OCI-LY3 (cell line): ENCODE data around the gene C2orf92.

Experiments used
- H2AFZ ChIP-seq: fragments of 200-600, 300-600 bp; shearing (Covaris generic); 2 replicates; pipeline ENCODE4 v1.6.0; 2014; ENCODE audit warnings: antibody characterized with exemption, low read depth, low read length
- H3K27ac ChIP-seq: fragments of 200-600, 300-600 bp; sonication (generic); 2 replicates; pipeline ENCODE4 v1.5.1; 2014; ENCODE audit warnings: mild to moderate bottlenecking, low read length, moderate library complexity, mixed read lengths
- H3K27me3 ChIP-seq: fragments of 200-600, 300-600 bp; sonication (generic); 2 replicates; pipeline ENCODE4 v1.6.1; 2014; ENCODE audit warnings: low read depth, low read length, mixed read lengths
- H3K36me3 ChIP-seq: fragments of 200-600, 300-600 bp; sonication (generic); replicated peaks from 2 replicates; pipeline ENCODE3; 2014; ENCODE audit warnings: low read depth, low read length, mixed read lengths
- H3K4me1 ChIP-seq: fragments of 300-600, 200-600 bp; sonication (generic); 2 replicates; pipeline ENCODE4 v1.6.1; 2014; ENCODE audit warnings: low read length, mixed read lengths
- H3K4me2 ChIP-seq: fragments of 200-600, 300-600 bp; sonication (generic); 2 replicates; pipeline ENCODE4 v1.6.1; 2014; ENCODE audit warnings: low read length, mixed read lengths
- H3K4me3 ChIP-seq: fragments of 300-600, 200-600 bp; sonication (generic); 2 replicates; pipeline ENCODE4 v1.5.1; 2014; ENCODE audit warnings: antibody characterized with exemption, mild to moderate bottlenecking, low read length, moderate library complexity
- H3K79me2 ChIP-seq: fragments of 300-600, 200-600 bp; shearing (Covaris generic); 2 replicates; pipeline ENCODE4 v1.6.1; 2014; ENCODE audit warnings: mild to moderate bottlenecking, low read length, mixed read lengths
- H3K9ac ChIP-seq: fragments of 300-600, 200-600 bp; shearing (Covaris generic); 2 replicates; pipeline ENCODE4 v1.6.0; 2014; ENCODE audit warnings: mild to moderate bottlenecking, low read length, moderate library complexity
- H3K9me3 ChIP-seq: fragments of 200-600, 300-600 bp; shearing (Covaris generic); 2 replicates; pipeline ENCODE4 v1.6.1; 2014; ENCODE audit warnings: low read length, mixed read lengths; ENCODE audit not compliant: insufficient read depth
- H4K20me1 ChIP-seq: fragments of 200-600, 300-600 bp; sonication (generic); 2 replicates; pipeline ENCODE4 v1.6.1; 2016; ENCODE audit warnings: low read length, mixed read lengths; ENCODE audit not compliant: insufficient read depth
- EZH2phosphoT487 ChIP-seq: fragments of 200-600 bp; shearing (Covaris generic); IDR thresholded peaks from 2 replicates; pipeline ENCODE4 v1.6.1; 2018; ENCODE audit warnings: antibody characterized with exemption, mixed run types, low read depth
- TF ChIP-seq, protein P1 (sequence below): fragments of 200-600, 300-600 bp; sonication (generic); IDR thresholded peaks from 2 replicates; pipeline ENCODE4 v1.5.1; 2014; ENCODE audit warnings: antibody characterized with exemption, low read length, low read depth

C2orf92 gene

DNA sequence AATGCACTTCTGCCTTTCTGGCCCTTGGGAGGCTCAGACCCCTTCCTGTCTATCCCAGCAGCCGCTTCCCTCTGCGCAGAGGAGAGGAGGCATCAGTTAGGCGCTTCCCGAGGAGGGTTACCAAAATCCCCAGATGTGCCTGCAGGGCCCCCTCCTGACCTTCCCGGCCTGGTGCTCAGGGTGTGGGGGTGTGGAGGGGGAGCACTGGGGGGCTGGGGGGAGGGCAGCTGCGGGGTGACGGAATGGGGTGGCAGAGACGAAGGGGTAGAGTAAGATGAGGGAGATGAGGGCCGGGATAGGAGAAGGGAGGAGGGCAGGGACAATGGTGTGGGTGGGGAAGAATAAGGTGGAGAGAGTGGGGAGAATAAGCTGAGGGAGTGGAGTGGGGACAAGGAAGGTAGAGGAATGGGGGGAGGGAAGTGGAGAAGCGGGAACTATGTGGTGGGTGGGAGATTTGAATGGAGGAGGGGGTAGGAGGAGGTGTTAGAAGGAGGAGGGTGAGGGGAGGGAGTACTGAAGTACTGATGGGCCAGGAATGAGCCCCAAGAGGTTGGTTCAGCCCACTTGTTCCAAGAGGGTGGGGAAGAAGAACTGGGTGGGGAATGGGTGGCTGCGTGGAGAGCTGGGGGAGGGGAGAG lies 37.3 kb downstream of the C2orf92 start:
- Histone ChIP-seq H4K20me1 (no peaks in the 10 kb centered on the region), H3K4me2 (no peak overlapping the region), H3K79me2 (no peaks in the 10 kb centered on the region), H3K27ac (no peak overlapping the region), H3K4me3 (no peak overlapping the region), H3K4me1 (no peaks in the 10 kb centered on the region), H3K9ac (no peak overlapping the region), H2AFZ (no peak overlapping the region), H3K36me3 (no peaks in the 10 kb centered on the region), H3K27me3 (no peaks in the 10 kb centered on the region; the same call in 1 of the 2 replicates), H3K9me3 (no peaks in the 10 kb centered on the region)
- TF ChIP-seq EZH2phosphoT487 = no peak
- TF ChIP-seq, protein P1, sequence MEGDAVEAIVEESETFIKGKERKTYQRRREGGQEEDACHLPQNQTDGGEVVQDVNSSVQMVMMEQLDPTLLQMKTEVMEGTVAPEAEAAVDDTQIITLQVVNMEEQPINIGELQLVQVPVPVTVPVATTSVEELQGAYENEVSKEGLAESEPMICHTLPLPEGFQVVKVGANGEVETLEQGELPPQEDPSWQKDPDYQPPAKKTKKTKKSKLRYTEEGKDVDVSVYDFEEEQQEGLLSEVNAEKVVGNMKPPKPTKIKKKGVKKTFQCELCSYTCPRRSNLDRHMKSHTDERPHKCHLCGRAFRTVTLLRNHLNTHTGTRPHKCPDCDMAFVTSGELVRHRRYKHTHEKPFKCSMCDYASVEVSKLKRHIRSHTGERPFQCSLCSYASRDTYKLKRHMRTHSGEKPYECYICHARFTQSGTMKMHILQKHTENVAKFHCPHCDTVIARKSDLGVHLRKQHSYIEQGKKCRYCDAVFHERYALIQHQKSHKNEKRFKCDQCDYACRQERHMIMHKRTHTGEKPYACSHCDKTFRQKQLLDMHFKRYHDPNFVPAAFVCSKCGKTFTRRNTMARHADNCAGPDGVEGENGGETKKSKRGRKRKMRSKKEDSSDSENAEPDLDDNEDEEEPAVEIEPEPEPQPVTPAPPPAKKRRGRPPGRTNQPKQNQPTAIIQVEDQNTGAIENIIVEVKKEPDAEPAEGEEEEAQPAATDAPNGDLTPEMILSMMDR = no peak

DNA sequence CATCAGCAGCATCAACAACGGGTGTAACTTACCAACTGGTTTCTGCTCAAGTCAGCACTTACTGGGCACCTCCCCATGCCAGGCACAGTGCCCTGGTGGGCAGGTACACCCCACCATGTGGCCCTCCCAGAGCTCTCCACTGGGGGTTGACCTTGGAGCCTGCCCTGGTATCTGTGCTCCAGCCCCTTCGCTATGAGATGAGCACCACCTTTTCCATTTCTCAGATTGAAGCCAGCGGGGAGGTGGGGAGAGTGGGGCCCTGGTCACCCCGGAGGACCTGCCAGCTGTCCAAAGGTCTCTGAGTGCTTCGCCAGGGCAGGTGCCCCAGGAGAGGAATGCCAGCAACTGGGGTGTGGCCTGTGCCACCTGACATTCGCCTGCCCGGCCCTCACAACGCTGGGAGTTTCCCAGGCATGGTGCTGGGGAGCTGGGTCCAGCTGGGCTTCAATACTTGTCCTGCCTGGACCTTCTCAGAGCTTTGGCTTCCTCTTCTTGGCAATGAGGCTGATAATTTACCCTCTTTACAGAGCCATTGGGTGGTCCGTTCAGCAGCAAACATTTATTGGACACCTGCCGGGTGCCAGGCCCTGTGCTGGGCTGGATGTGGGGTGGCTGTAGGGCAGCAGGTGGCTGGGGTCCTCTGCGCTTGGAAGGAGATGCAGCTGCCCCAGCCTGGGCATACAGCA lies 38.0 kb downstream of the C2orf92 start:
- Histone ChIP-seq H3K27me3 (no peaks in the 10 kb centered on the region; the same call in 1 of the 2 replicates), H3K36me3 (no peaks in the 10 kb centered on the region), H4K20me1 (no peaks in the 10 kb centered on the region), H2AFZ (no peak overlapping the region), H3K79me2 (no peaks in the 10 kb centered on the region), H3K27ac (no peak overlapping the region), H3K4me2 (no peak overlapping the region), H3K4me1 (no peaks in the 10 kb centered on the region), H3K9ac (no peak overlapping the region), H3K4me3 (no peak overlapping the region), H3K9me3 (no peaks in the 10 kb centered on the region)
- TF ChIP-seq EZH2phosphoT487 = no peak
- TF ChIP-seq, protein P1 = no peak

DNA sequence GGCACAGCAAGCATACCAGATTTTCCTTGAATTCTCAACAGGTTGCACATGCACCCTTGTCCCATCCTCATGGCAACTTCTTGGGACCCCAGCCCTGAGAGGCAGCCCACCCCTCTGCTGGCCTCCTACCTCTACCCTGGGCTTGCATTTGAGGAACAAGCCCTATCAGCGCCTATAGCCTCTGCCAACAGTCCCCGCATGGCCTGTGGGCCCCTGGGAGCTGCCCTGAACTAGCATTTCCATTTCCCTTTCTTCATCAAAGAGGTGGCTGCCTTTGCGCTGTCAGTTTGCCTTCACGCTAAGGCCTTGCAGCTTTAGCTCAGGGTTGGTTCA lies 38.5 kb downstream of the C2orf92 start:
- no peaks in the 10 kb centered on the region; the same call in 1 of the 2 replicates for H3K27me3 ChIP-seq
- no peak overlapping the region for H3K4me3 ChIP-seq
- H2AFZ ChIP-seq = no peak overlapping the region
- H3K9me3 ChIP-seq = no peaks in the 10 kb centered on the region
- no peak overlapping the region for H3K4me2 ChIP-seq
- H4K20me1 ChIP-seq = no peaks in the 10 kb centered on the region
- no peak for TF ChIP-seq EZH2phosphoT487
- TF ChIP-seq, protein P1 = no peak
- H3K79me2 ChIP-seq = no peaks in the 10 kb centered on the region
- no peaks in the 10 kb centered on the region for H3K4me1 ChIP-seq
- H3K36me3 ChIP-seq = no peaks in the 10 kb centered on the region
- no peak overlapping the region for H3K27ac ChIP-seq
- H3K9ac ChIP-seq = no peak overlapping the region

DNA sequence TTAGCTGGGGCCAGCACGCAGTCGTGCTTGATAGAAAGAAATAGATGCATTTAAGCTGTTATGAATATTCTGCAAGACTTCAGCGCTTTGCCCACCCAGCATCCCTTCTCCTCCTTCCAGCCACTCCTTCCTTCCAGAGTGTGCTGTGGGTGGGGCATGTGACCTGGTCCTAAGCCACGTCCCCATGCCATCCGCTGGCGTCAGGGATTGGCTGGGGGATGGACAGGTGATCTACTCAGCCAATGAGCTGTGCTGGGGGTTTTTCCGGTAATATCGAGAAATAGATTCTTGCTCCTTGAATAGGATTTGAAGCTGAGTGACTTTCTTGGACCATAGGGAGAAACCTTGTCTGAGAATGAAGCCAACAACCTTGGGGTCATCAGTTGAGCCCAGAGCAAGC lies 39.1 kb downstream of the C2orf92 start:
- Histone ChIP-seq H3K4me1 (no peaks in the 10 kb centered on the region), H2AFZ (no peak overlapping the region)

More for the DNA sequence above, 39.1 kb downstream of the C2orf92 start:
- H3K36me3 ChIP-seq = no peaks in the 10 kb centered on the region
- no peaks in the 10 kb centered on the region for H4K20me1 ChIP-seq
- no peaks in the 10 kb centered on the region for H3K79me2 ChIP-seq
- TF ChIP-seq EZH2phosphoT487 = no peak
- TF ChIP-seq, protein P1 = no peak
- no peak overlapping the region for H3K9ac ChIP-seq
- no peaks in the 10 kb centered on the region for H3K9me3 ChIP-seq
- no peak overlapping the region for H3K4me2 ChIP-seq
- H3K4me3 ChIP-seq = no peak overlapping the region
- no peaks in the 10 kb centered on the region; the same call in 1 of the 2 replicates for H3K27me3 ChIP-seq
- no peak overlapping the region for H3K27ac ChIP-seq
